ENCODE data around the gene KAZN. TPM values are rescaled to one million over a fixed set of nuclear protein-coding genes. Genes with fewer than 3 reads are reported as not detected.

KAZN gene
- total and polyA plus RNA-seq, 2 donors (not counting 1 experiment from before 2014, with no cell fraction given): 3.4 to 5.0 TPM

- no peak overlapping the region for H3K27ac ChIP-seq (ENCODE audit: insufficient read depth, low read length)
- H3K9me3 ChIP-seq (ENCODE audit: control insufficient read depth, insufficient read depth, low read depth, low read length): no peaks in the 10 kb centered on the region
- no peak overlapping the region for H2AFZ ChIP-seq (ENCODE audit: low read length)
- H3K9ac ChIP-seq (ENCODE audit: insufficient read depth, low read length): no peak overlapping the region
- no peaks in the 10 kb centered on the region for H3K79me2 ChIP-seq (ENCODE audit: control insufficient read depth, insufficient read depth, low read length)
- H3K36me3 ChIP-seq (ENCODE audit: control insufficient read depth, insufficient read depth, low read length): no peaks in the 10 kb centered on the region
- no peak overlapping the region for H3K4me2 ChIP-seq (ENCODE audit: extremely low read depth, insufficient read depth, low read length)
- H3K4me1 ChIP-seq (ENCODE audit: control insufficient read depth, extremely low read depth, insufficient read depth, low read length): no peaks in the 10 kb centered on the region
- no peaks in the 10 kb centered on the region for H3K27me3 ChIP-seq (ENCODE audit: control insufficient read depth, insufficient read depth, low read length)
- no peak overlapping the region for H3K4me3 ChIP-seq (replicated peaks in 1 of 4; ENCODE audit: control extremely low read depth in 1 of 4, insufficient read depth in 1 of 4, low read depth in 3 of 4, low read length in 4 of 4)
- H4K20me1 ChIP-seq (ENCODE audit: control insufficient read depth, extremely low read depth, insufficient read depth, low read length): no peaks in the 10 kb centered on the region
- no peak for DNase-seq (ENCODE audit: low read depth in 2 of 2)
- TF ChIP-seq EZH2 (IDR thresholded peaks at IDR 0.05; ENCODE audit: low read length, missing control alignments): no peak
- TF ChIP-seq CTCF (conservative IDR thresholded peaks at IDR 0.05 in 1 of 2, IDR thresholded peaks at IDR 0.05 in 1 of 2; ENCODE audit: low read depth in 1 of 2, low read length in 2 of 2): no peak
These were observed 175.0 kb downstream of the KAZN start for GRCh38 chr1:14773396-14774025.

- no peaks in the 10 kb centered on the region for H3K9me3 ChIP-seq (ENCODE audit: control insufficient read depth, insufficient read depth, low read depth, low read length)
- no peaks in the 10 kb centered on the region for H3K36me3 ChIP-seq (ENCODE audit: control insufficient read depth, insufficient read depth, low read length)
- no peak overlapping the region for H3K9ac ChIP-seq (ENCODE audit: insufficient read depth, low read length)
- TF ChIP-seq EZH2 (IDR thresholded peaks at IDR 0.05; ENCODE audit: low read length, missing control alignments): no peak
- TF ChIP-seq CTCF (conservative IDR thresholded peaks at IDR 0.05 in 1 of 2, IDR thresholded peaks at IDR 0.05 in 1 of 2; ENCODE audit: low read depth in 1 of 2, low read length in 2 of 2): no peak
- no peaks in the 10 kb centered on the region for H3K4me1 ChIP-seq (ENCODE audit: control insufficient read depth, extremely low read depth, insufficient read depth, low read length)
- no peaks in the 10 kb centered on the region for H3K27me3 ChIP-seq (ENCODE audit: control insufficient read depth, insufficient read depth, low read length)
- no peaks in the 10 kb centered on the region for H3K79me2 ChIP-seq (ENCODE audit: control insufficient read depth, insufficient read depth, low read length)
- no peaks in the 10 kb centered on the region for H4K20me1 ChIP-seq (ENCODE audit: control insufficient read depth, extremely low read depth, insufficient read depth, low read length)
- no peak overlapping the region for H3K4me3 ChIP-seq (replicated peaks in 1 of 4; ENCODE audit: control extremely low read depth in 1 of 4, insufficient read depth in 1 of 4, low read depth in 3 of 4, low read length in 4 of 4)
- no peak overlapping the region for H3K4me2 ChIP-seq (ENCODE audit: extremely low read depth, insufficient read depth, low read length)
- no peak for DNase-seq (ENCODE audit: low read depth in 2 of 2)
- no peak overlapping the region for H2AFZ ChIP-seq (ENCODE audit: low read length)
- no peak overlapping the region for H3K27ac ChIP-seq (ENCODE audit: insufficient read depth, low read length)
These were observed 175.7 kb downstream of the KAZN start for GRCh38 chr1:14774225-14774624.

GRCh38 chr1:14774988-14775387 lies 176.5 kb downstream of the KAZN start:
- Histone ChIP-seq H2AFZ (ENCODE audit: low read length) (no peak overlapping the region), H3K27ac (ENCODE audit: insufficient read depth, low read length) (no peak overlapping the region), H3K79me2 (ENCODE audit: control insufficient read depth, insufficient read depth, low read length) (no peaks in the 10 kb centered on the region), H3K36me3 (ENCODE audit: control insufficient read depth, insufficient read depth, low read length) (no peaks in the 10 kb centered on the region), H3K9ac (ENCODE audit: insufficient read depth, low read length) (no peak overlapping the region), H3K9me3 (ENCODE audit: control insufficient read depth, insufficient read depth, low read depth, low read length) (no peaks in the 10 kb centered on the region), H3K4me1 (ENCODE audit: control insufficient read depth, extremely low read depth, insufficient read depth, low read length) (no peaks in the 10 kb centered on the region), H3K4me3 (replicated peaks in 1 of 4; ENCODE audit: control extremely low read depth in 1 of 4, insufficient read depth in 1 of 4, low read depth in 3 of 4, low read length in 4 of 4) (no peak overlapping the region), H4K20me1 (ENCODE audit: control insufficient read depth, extremely low read depth, insufficient read depth, low read length) (no peaks in the 10 kb centered on the region), H3K4me2 (ENCODE audit: extremely low read depth, insufficient read depth, low read length) (no peak overlapping the region), H3K27me3 (ENCODE audit: control insufficient read depth, insufficient read depth, low read length) (no peaks in the 10 kb centered on the region)
- no peak for DNase-seq (ENCODE audit: low read depth in 2 of 2)
- TF ChIP-seq EZH2 (IDR thresholded peaks at IDR 0.05; ENCODE audit: low read length, missing control alignments) (no peak), CTCF (conservative IDR thresholded peaks at IDR 0.05 in 1 of 2, IDR thresholded peaks at IDR 0.05 in 1 of 2; ENCODE audit: low read depth in 1 of 2, low read length in 2 of 2) (no peak)

Measured in fibroblast of lung (primary cell).